ENCODE measurements around the gene CEP170B.
A peak's percentile ranks its signal among the peaks of the same experiment; 100 is the strongest.

Gene CEP170B

DNA sequence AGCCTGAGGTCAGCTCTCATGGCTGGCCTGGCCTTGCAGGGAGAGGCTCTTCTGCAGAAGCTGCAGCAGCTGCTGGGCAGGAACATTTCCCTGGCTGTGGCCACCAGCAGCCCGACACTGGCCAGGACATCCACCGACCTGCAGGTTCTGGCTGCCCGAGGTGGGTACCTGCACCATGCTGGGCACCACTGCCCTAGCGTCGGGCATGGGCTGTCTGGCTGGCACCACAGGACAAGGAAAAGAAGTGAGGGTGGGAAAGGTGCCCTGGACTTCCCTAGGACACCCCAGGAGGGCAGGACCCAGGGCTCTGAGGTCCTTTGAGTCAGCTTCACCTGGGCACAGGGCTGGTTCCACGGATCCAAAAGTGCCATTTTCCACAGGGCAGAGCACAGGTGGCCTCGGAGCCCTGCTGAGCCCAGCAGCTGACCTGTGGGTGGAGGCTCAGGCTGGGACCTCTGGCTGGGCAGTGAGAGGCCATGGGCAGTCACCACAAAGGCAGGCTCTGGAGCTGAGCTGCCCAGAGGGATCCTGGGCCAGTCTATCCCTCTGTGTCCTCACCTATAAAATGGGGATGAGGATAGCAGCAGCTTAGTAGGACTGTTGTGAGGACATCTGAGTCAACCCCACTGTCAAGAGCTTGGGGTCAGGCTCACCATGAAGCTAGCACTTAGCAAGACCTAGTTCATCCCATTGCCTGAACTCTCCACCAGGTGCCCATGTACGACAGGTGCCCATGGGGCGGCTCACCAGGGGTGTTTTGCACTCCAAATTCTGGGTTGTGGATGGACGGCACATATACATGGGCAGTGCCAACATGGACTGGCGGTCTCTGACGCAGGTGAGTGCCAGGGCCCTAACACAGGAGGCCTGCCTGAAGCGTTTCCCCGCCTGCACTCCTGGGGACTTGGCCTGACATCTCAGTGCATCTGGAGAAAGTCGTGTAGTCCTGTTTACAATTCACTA, 64.5 kb downstream of the CEP170B start:
- Mint-ChIP-seq H3K27ac (no peak overlapping the region), H3K36me3 (ENCODE audit: low read depth) (no peaks in the 10 kb centered on the region), H3K9me3 (no peaks in the 10 kb centered on the region), H3K27me3 (peaks cover 22% of the 10 kb centered on the region), H3K4me1 (ENCODE audit: low read depth) (peaks cover 6% of the 10 kb centered on the region), H3K4me3 (no peak overlapping the region)
- DNase-seq: no peak

DNA sequence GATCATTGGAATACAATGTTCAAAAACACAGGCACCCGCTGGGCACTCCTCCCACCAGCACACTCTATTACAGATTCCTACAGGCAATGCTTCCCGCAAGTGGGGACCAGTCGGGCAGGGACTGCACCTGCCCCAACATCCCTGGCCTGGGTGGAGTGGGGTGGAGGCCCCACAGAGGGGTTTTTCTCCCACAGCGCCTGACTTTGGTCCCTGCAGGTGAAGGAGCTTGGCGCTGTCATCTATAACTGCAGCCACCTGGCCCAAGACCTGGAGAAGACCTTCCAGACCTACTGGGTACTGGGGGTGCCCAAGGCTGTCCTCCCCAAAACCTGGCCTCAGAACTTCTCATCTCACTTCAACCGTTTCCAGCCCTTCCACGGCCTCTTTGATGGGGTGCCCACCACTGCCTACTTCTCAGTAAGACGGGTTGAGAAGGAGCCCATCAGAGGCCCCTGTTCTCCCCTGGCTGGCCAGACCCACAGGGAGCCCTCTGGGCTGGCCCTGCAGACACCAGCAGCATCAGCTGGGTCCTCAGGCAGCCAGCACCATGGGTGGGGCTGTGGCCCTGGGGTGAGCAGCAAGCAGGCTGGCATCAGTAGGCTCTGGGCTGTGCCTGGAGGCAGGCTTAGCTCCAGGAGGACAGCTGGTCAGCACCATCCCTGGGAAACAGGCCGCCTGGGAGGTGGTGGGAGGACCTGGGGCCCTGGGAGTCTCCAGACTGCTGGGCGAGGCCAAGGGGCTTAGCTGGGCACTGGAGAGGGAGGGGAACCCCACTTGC, 65.6 kb downstream of the CEP170B start:
- Mint-ChIP-seq H3K27me3 (peaks cover 24% of the 10 kb centered on the region), H3K27ac (no peak overlapping the region), H3K36me3 (ENCODE audit: low read depth) (no peaks in the 10 kb centered on the region), H3K9me3 (no peaks in the 10 kb centered on the region), H3K4me3 (no peak overlapping the region), H3K4me1 (ENCODE audit: low read depth) (peaks cover 7% of the 10 kb centered on the region)
- DNase-seq: peak; percentile 28

DNA sequence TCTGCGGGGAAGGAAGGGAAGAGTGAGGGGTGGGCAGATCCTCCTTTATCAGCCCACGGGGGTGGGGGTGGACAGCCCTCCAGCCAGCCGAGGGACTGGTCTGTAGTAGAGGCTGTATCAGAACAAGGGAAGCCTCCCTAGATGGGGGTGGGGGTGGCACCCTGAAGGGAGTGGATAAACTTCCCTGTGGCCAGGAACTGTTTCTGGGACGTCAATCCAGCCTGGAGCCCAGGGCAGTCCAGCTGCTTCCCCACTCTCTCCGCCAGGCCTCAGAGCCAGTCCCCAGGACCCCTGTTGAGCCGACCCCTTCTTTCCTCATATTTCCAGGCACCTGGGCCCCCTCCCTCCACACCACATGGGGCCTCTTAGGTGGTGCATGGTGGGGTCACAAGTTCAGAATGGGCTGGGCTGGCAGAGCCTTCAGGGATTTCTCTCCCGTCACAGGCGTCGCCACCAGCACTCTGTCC, 66.3 kb downstream of the CEP170B start:
- H3K4me1 Mint-ChIP-seq (ENCODE audit: low read depth): peaks cover 5% of the 10 kb centered on the region
- peaks cover 24% of the 10 kb centered on the region for H3K27me3 Mint-ChIP-seq
- H3K27ac Mint-ChIP-seq: no peak overlapping the region
- no peaks in the 10 kb centered on the region for H3K36me3 Mint-ChIP-seq (ENCODE audit: low read depth)
- H3K9me3 Mint-ChIP-seq: no peaks in the 10 kb centered on the region
- no peak overlapping the region for H3K4me3 Mint-ChIP-seq
- peak; percentile 19 for DNase-seq

DNA sequence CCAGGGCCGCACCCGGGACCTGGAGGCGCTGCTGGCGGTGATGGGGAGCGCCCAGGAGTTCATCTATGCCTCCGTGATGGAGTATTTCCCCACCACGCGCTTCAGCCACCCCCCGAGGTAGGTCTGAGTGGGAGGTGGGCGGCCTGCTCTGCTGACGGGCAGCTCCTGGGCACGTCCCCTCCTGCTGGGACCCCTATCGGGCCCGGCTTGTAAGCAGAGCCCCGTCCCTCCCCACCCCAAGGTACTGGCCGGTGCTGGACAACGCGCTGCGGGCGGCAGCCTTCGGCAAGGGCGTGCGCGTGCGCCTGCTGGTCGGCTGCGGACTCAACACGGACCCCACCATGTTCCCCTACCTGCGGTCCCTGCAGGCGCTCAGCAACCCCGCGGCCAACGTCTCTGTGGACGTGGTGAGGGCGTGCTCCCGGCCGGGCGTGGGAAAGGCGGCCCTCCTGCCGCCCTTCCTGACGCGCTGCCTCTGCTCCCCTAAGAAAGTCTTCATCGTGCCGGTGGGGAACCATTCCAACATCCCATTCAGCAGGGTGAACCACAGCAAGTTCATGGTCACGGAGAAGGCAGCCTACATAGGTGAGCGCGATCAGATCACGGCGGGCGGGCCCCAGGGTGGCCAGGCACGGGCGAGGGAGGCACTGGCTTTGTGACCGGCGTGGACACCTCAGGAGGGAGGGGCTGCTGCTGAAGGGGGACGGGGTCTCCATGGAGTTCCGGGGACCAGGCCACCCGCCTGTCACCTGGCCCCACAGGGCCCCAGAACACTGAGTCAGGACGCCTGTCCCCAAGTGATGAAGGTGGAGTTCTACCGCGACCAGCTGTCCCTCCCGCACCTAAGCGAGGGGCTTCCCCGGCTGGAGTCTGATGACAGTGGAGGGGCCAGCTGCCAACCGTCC, 67.0 kb downstream of the CEP170B start:
- DNase-seq: peak; percentile 25
- H3K27ac Mint-ChIP-seq: no peak overlapping the region
- peaks cover 24% of the 10 kb centered on the region for H3K27me3 Mint-ChIP-seq
- H3K9me3 Mint-ChIP-seq: no peaks in the 10 kb centered on the region
- H3K36me3 Mint-ChIP-seq (ENCODE audit: low read depth): no peaks in the 10 kb centered on the region
- no peak overlapping the region for H3K4me3 Mint-ChIP-seq
- peaks cover 1% of the 10 kb centered on the region for H3K4me1 Mint-ChIP-seq (ENCODE audit: low read depth)

DNA sequence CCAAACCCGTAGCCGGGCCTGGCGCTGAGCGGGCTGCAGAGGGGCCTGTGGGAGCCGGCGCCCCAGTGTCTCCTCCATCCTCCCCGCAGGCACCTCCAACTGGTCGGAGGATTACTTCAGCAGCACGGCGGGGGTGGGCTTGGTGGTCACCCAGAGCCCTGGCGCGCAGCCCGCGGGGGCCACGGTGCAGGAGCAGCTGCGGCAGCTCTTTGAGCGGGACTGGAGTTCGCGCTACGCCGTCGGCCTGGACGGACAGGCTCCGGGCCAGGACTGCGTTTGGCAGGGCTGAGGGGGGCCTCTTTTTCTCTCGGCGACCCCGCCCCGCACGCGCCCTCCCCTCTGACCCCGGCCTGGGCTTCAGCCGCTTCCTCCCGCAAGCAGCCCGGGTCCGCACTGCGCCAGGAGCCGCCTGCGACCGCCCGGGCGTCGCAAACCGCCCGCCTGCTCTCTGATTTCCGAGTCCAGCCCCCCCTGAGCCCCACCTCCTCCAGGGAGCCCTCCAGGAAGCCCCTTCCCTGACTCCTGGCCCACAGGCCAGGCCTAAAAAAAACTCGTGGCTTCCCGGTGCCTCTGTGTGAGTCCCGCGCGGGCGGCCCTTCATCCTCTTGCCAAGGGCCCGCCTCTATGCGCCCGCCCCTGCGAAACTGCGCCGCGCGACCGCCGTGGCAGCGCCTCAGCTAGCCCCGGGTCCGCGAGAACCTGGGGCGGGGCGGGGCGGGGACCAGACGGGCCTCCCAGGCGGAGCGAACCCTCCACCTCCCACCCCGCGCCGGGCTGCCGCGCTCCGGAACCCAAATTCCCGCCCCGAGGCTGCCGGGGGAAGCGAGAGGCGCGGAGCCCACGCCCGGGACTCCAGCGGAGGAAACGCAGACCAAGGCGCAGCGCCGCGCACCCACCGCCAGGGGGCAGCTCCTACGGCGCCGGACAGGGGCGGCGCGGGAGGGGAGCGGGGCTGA, 67.9 kb downstream of the CEP170B start:
- peak overlapping the region; percentile 67 for H3K4me3 Mint-ChIP-seq

DNA sequence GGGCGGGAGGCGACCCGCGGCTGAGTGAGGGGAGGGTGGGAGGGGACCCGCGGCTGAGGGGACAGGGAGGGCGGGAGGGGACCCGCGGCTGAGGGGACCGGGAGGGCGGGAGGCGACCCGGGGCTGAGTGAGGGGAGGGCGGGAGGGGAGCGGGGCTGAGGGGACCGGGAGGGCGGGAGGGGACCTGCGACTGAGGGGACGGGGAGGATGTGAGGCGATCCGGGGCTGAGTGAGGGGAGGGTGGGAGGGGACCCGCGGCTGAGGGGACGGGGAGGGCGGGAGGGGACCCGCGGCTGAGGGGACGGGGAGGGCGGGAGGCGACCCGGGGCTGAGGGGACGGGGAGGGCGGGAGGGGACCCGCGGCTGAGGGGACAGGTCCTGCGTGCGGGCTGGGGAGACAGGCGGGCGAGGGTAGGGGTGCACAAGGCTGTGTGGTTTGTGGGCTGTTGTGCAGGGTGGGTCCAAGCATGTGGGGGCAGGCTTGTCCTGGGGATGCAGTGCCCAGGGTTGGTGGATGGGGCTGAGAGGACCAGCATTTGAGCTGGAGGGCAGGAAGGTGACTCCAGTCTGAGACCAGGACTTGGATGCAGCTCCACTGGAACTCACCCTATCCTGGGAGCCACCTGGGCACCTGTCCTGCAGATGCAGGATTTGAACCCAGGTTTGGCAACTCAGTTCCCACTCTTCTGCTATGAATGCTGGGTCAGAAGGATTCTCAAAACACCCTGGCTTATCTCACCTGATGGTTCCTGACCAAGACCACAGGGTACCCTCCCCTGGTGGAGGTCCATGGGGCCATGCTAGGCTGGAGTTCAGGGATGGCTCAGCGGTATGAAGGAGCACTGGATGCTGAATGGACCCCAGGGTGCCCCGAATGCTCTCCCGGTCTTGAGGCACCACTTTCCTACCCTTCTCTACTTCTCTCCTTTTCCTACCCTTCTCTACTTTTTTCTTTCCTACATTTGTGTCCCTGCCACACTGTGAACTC, 69.0 kb downstream of the CEP170B start:
- Mint-ChIP-seq H3K9me3 (no peaks in the 10 kb centered on the region), H3K27ac (peak overlapping the region; percentile 22), H3K4me1 (ENCODE audit: low read depth) (peaks cover 1% of the 10 kb centered on the region), H3K4me3 (peak overlapping the region; percentile 65), H3K27me3 (peaks cover 7% of the 10 kb centered on the region), H3K36me3 (ENCODE audit: low read depth) (no peaks in the 10 kb centered on the region)
- peak; percentile 46 for DNase-seq

More for the DNA sequence above, 67.9 kb downstream of the CEP170B start:
- Mint-ChIP-seq H3K27me3 (peaks cover 16% of the 10 kb centered on the region), H3K9me3 (no peaks in the 10 kb centered on the region), H3K27ac (peak overlapping the region; percentile 40), H3K4me1 (ENCODE audit: low read depth) (peaks cover 1% of the 10 kb centered on the region), H3K36me3 (ENCODE audit: low read depth) (no peaks in the 10 kb centered on the region)
- peak; percentile 95 for DNase-seq

DNA sequence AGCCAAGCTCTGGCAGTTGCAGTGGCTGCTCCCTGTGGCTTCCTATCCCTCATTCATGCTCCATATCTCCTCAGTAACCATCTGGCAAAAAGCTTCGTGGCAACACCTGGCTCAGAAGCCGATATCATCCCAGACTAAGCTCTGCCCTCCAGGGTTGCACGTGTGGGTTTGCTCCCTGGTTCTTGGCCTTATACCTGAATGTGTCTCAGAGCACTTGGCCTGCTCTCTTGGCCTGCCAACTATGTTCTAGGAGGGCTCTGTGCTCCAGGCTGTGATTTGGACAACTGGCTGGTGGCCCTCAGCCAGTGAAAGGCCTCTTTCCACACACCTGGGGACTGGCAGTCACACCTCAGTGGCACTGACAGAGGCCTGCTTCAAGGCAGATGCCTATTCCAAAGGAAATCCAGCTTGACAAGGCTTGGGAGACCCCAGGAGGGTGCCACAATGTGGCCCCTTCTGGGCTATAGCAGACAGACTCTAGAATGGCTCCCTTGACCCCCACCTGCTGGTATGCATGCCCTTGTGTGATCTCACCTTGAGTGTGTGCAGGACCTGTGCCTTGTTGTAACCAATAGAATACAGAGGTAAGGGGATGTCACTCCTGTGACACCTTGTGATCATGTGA, 70.1 kb downstream of the CEP170B start:
- no peak overlapping the region for H3K27ac Mint-ChIP-seq
- peaks cover 4% of the 10 kb centered on the region for H3K27me3 Mint-ChIP-seq
- H3K9me3 Mint-ChIP-seq: no peaks in the 10 kb centered on the region
- H3K4me3 Mint-ChIP-seq: peak overlapping the region; percentile 65
- H3K36me3 Mint-ChIP-seq (ENCODE audit: low read depth): no peaks in the 10 kb centered on the region
- peak; percentile 27 for DNase-seq
- peaks cover 1% of the 10 kb centered on the region for H3K4me1 Mint-ChIP-seq (ENCODE audit: low read depth)

DNA sequence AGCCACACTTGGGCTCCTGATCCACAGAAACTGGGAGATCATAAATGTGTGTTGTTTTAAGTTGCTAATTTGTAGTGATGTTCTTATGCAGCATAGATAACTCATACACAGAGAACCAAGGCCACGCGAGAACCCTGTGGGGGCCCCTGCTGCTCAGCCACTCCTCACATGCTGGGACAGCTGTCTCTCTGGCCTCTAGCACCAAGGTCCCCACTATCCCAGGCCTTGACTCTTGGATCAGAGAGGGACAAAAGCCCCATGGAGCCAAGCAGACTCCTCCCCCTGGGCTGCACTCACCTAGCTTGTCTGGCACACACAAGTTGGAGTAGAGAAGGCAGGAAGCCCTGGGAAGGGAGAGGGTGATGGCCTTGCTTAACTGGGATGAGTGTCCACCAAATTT, 70.9 kb downstream of the CEP170B start:
- H3K4me3 Mint-ChIP-seq: no peak overlapping the region
- H3K36me3 Mint-ChIP-seq (ENCODE audit: low read depth): no peaks in the 10 kb centered on the region
- H3K4me1 Mint-ChIP-seq (ENCODE audit: low read depth): peaks cover 1% of the 10 kb centered on the region
- DNase-seq: peak; percentile 19
- peaks cover 4% of the 10 kb centered on the region for H3K27me3 Mint-ChIP-seq
- no peaks in the 10 kb centered on the region for H3K9me3 Mint-ChIP-seq
- H3K27ac Mint-ChIP-seq: no peak overlapping the region

DNA sequence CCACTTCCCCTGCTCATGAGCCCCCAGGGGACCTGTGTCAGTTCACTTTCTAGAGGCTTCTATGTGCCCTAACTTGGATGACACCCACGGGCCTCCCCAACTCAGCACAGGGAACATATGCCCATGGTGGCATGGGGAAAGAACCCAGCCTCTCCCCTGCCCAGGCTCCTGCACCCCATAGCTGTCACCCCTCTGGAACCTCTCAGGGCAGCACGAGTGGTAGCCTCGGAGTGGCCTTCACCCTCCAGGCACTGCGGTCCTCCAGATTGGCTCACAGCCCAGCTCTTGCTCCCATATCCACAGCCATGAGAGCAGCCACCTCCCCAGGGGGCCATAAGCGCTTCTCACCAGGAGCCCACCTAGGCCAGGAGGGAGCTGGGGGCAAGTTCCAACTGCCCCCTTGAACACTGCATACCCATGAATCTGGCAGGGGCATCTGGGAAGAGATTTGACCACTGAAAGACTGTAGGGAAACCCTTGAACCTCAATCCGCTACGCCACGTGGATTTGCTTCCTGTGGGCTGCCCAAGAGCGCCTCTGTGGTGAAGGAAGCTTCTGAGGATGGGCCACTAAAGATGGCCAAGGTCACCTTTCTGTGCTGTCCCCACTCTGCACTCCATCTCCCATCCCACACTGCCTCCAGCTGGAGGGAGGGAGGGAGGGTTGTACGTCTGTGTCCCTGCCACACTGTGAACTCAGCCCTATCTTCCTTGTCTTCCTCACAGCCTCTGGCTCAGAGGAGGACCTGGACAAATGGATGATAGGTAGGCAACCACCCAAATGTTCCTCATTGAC, 71.5 kb downstream of the CEP170B start:
- H3K36me3 Mint-ChIP-seq (ENCODE audit: low read depth): no peaks in the 10 kb centered on the region
- peaks cover 1% of the 10 kb centered on the region for H3K4me1 Mint-ChIP-seq (ENCODE audit: low read depth)
- no peaks in the 10 kb centered on the region for H3K9me3 Mint-ChIP-seq
- H3K27ac Mint-ChIP-seq: no peak overlapping the region
- H3K4me3 Mint-ChIP-seq: no peak overlapping the region
- peaks cover 4% of the 10 kb centered on the region for H3K27me3 Mint-ChIP-seq
- peak; percentile 18 for DNase-seq

DNA sequence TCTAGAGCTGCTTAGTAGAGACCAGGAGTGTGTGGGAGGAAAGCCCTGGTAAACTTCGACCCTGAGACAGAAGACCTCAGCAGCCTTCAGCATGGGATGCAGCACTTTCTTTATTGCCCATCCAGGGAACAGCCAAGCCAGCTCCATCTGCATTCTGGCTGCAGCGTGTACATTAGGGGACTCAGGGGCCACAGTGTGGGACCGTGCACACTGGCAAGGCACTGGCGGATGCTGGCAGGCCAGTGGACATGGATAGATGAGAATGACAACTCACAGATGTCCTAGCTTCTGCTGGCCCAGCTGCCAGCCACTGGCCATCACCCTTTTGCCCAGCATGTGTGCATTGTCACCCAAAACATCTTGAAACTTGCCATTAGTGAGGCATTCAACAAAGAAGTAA, 72.1 kb downstream of the CEP170B start:
- H3K4me1 Mint-ChIP-seq (ENCODE audit: low read depth): peaks cover 1% of the 10 kb centered on the region
- H3K9me3 Mint-ChIP-seq: no peaks in the 10 kb centered on the region
- DNase-seq: peak; percentile 14
- no peak overlapping the region for H3K4me3 Mint-ChIP-seq
- peaks cover 4% of the 10 kb centered on the region for H3K27me3 Mint-ChIP-seq
- H3K27ac Mint-ChIP-seq: no peak overlapping the region
- no peaks in the 10 kb centered on the region for H3K36me3 Mint-ChIP-seq (ENCODE audit: low read depth)

DNA sequence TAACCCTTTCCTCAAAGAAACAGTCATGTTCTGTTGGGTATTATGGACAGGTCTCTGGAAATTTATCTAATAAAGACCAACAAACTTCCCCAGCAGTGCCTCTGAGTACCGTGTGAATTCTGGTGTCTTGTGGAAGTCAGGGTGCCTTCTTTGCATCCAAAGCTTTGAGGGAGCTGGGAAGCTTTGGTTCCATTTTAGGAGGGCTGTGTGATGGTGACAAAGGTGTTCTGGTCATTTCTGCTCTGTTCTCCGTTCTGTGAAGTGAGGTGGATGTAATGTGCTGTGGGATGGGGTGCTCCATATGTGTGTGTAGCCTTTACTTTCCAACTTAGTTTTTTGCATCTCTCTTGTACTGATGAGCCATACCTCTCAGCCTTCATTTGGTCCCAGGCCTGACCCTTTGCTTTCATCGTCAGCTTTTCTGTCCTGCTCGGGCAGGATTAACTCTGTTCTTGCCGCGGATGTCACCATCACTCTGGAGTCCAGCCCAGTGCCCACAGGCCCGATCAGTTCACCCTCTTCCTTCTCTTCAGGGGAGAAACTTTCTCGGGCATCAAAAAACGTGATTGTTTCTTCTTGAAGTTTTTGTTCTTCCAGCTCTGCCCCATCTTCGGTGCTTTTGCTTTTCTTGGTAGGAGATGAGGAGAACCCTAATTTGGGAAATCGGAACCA, 72.8 kb downstream of the CEP170B start:
- Mint-ChIP-seq H3K4me3 (no peak overlapping the region), H3K9me3 (no peaks in the 10 kb centered on the region), H3K36me3 (ENCODE audit: low read depth) (no peaks in the 10 kb centered on the region), H3K4me1 (ENCODE audit: low read depth) (peaks cover 1% of the 10 kb centered on the region), H3K27me3 (peaks cover 4% of the 10 kb centered on the region), H3K27ac (no peak overlapping the region)
- no peak for DNase-seq

Data from activated T-cell treated with anti-CD3 and anti-CD28 coated beads, Interleukin-2, amount 50 U/mL, for 24 hours (primary cell).